Pancreas (tissue), 10 donors: ENCODE measurements around the gene COL6A5. TPM values are rescaled to one million over a fixed set of nuclear protein-coding genes. Genes with fewer than 3 reads are reported as not detected.

ENCODE experiments used
- ATAC-seq, 4 donors: fragments of 200-7000 bp; cut with Tn5 transposase; one replicate each; pipeline versions ENCODE4 v1.8.0 to v1.9.1; 2020; ENCODE audit warnings: mild to moderate bottlenecking in 4 of 4, moderate library complexity in 4 of 4
- DNase-seq, 6 donors: peaks; one replicate each; pipeline ENCODE4 v3.0.0-alpha.2; 2020
- FAIRE-seq: peaks from 2 replicates; lab custom pipeline; 2012; peaks lifted over from hg19 to GRCh38; lab: Jason Lieb, UNC
- H3K27ac ChIP-seq, 4 donors: fragments of 200-600 bp; sonication (generic); 1 replicate in 3 of 4; 2 replicates in 1 of 4; pipeline versions ENCODE4 v1.5.0 to v1.8.0; 2020
- H3K27me3 ChIP-seq, 4 donors: fragments of 200-600 bp; one replicate each; pipeline ENCODE4 v1.8.0; 2021
- H3K36me3 ChIP-seq, 3 donors: fragments of 200-600 bp; sonication (generic) in 1 of 3; one replicate each; pipeline versions ENCODE4 v1.5.0 to v1.8.0; 2020 to 2021
- H3K4me1 ChIP-seq, 3 donors: fragments of 200-600 bp; one replicate each; pipeline ENCODE4 v1.8.0; 2021
- H3K4me3 ChIP-seq, 4 donors: fragments of 200-600 bp; sonication (generic) in 2 of 4; one replicate each; pipeline versions ENCODE4 v1.5.0 to v1.8.0; 2020 to 2021
- H3K9me3 ChIP-seq, 4 donors: fragments of 200-600 bp; one replicate each; pipeline ENCODE4 v1.8.0; 2021
- WGBS, 2 donors: extraction: QIAGEN DNeasy Blood & Tissue Kit; methylation state at CpG; one replicate each; pipeline ENCODE4 v1.1.7; 2013; 5-methylcytosine and 5-hydroxymethylcytosine counted together
- intact Hi-C, 3 donors: fragments of 100-400 bp; cut with DNase I; formaldehyde crosslinking; loops; one replicate each; pipeline versions ENCODE4 v1.11.1 to v1.14.2; 2022
- polyA plus RNA-seq, 2 donors: library from polyadenylated mRNA; stranded (reverse); fragments of 200-250 nt; gene quantifications; one replicate each; pipeline ENCODE4 v1.2.3, GENCODE V29; 2013
- total RNA-seq, 6 donors: library from RNA; stranded (reverse); fragmentation: NEBNext Ultra II Directional in 4 of 6; extraction: Animal tissue kit (Norgen Biotek cat#: 25700) in 4 of 6; gene quantifications; one replicate each; pipeline versions ENCODE4 v1.2.1 to v1.2.4, GENCODE V29; 2021 to 2023
- TF ChIP-seq, protein P1 (sequence below), 4 donors: fragments of 200-600 bp; sonication (generic) in 3 of 4; IDR thresholded peaks; one replicate each; pipeline versions ENCODE4 v1.5.0 to v1.8.0; 2021; ENCODE audit warnings: antibody characterized with exemption in 4 of 4
- donor health status: healthy with polysubstance abuse.
- donor health status: DM: no; HTN: no; CAD: no; lungs with moderate emphysema.
- donor health status: DM: no; HTN: no; CAD: no.
- donor health status: control.
- donor health status: control.
- donor health status: Bipolar disorder and iron deficiency.
- donor health status: DM: yes; HTN: yes; CAD: no.
- donor health status: DM: no; HTN: no; CAD: no.
- donor health status: DM: no; HTN: no; CAD: no.
- donor health status: DM: yes; HTN: yes; CAD: no.

COL6A5 gene
- total and polyA plus RNA-seq, 8 donors, result 0.03 TPM; not detected in 7

DNA sequence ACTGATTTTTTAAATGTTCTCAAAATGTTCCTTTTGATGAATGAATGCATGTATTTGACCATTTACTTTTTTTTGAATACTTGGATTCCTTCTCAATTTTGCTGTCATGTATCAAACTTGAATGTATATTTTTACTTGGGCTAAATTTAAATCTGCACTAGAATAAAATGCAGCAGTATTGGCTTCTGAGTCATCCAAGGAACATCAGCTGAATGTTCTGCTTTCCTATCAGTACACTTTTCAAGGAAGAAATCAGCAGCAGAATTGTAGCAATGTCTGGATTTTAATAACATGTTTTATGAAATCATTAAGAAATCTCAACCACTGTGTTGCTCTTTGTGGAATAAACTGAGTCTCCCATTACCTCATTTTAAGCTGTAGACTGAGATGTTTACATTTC is 114.5 kb downstream of the COL6A5 start:
- Histone ChIP-seq H3K9me3 (no peaks in the 10 kb centered on the region), H3K4me3 (no peak overlapping the region), H3K36me3 (no peaks in the 10 kb centered on the region), H3K27me3 (peaks cover 0 to 3% (median 1%) of the 10 kb centered on the region in 4 donors), H3K27ac (no peak overlapping the region), H3K4me1 (no peaks in the 10 kb centered on the region)
- TF ChIP-seq, protein P1, sequence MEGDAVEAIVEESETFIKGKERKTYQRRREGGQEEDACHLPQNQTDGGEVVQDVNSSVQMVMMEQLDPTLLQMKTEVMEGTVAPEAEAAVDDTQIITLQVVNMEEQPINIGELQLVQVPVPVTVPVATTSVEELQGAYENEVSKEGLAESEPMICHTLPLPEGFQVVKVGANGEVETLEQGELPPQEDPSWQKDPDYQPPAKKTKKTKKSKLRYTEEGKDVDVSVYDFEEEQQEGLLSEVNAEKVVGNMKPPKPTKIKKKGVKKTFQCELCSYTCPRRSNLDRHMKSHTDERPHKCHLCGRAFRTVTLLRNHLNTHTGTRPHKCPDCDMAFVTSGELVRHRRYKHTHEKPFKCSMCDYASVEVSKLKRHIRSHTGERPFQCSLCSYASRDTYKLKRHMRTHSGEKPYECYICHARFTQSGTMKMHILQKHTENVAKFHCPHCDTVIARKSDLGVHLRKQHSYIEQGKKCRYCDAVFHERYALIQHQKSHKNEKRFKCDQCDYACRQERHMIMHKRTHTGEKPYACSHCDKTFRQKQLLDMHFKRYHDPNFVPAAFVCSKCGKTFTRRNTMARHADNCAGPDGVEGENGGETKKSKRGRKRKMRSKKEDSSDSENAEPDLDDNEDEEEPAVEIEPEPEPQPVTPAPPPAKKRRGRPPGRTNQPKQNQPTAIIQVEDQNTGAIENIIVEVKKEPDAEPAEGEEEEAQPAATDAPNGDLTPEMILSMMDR (IDR thresholded peaks at IDR 0.05), result no peak
- intact Hi-C loops, result no loop called here
- FAIRE-seq (no peak), DNase-seq (no peak), ATAC-seq (no peak)

DNA sequence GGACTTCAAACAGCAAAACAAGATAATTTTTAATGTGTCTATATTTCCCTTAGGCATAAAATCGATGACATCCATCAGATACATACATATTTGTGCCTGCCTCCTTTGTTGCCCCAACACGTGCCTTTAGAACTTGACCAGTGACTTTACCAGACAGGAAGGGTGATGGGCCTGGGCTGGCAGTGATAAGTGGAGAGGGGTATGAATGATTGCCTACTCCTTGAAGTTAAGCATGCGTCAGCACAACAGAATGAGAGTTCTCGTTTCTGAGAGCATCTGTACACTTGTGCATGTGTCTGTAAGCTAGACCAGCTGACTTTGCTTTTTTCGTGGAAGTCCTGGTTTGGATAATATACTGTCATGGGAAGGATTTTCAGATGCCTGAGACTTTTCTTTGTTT is 116.6 kb downstream of the COL6A5 start:
- no peak for DNase-seq
- TF ChIP-seq, protein P1 (IDR thresholded peaks at IDR 0.05), result no peak

DNA sequence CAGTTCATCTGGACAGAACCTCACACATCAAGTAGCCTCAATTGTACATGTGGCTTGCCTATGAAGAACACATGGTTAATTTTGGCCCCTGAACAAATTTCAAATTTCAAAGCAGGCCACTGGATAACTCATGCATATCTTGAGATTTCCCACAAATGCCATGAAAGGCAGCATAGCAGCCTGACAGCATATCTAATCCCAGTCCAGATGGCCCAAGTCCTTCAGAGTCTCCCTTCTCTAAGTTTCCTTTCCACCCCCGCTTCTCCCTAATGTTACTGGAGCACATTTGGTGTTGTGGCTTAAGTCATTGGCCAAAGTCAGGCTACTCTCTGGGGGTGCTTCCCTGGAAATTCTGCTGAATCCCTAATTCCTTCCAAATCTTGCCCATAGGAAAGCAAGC is 117.7 kb downstream of the COL6A5 start:
- intact Hi-C loops, result no loop called here
- Histone ChIP-seq H3K36me3 (no peaks in the 10 kb centered on the region), H3K27ac (no peak overlapping the region), H3K4me1 (no peaks in the 10 kb centered on the region), H3K27me3 (peaks cover 0 to 3% (median 0%) of the 10 kb centered on the region in 4 donors), H3K4me3 (no peak overlapping the region), H3K9me3 (no peaks in the 10 kb centered on the region)
- no peak for DNase-seq
- TF ChIP-seq, protein P1 (IDR thresholded peaks at IDR 0.05), result no peak
- no peak for FAIRE-seq
- no peak for ATAC-seq
- WGBS, 2 donors, result 85 to 94% methylated on average over 1 of the region's 1 CpG

More for the DNA sequence above, 116.6 kb downstream of the COL6A5 start:
- intact Hi-C loops, result no loop called here
- no peak for FAIRE-seq
- no peak for ATAC-seq
- no peaks in the 10 kb centered on the region for H3K36me3 ChIP-seq
- no peaks in the 10 kb centered on the region for H3K9me3 ChIP-seq
- H3K27me3 ChIP-seq, result peaks cover 0 to 3% (median 0%) of the 10 kb centered on the region in 4 donors
- 57 to 63% methylated on average over 5 of the region's 5 CpGs for WGBS, 2 donors
- H3K27ac ChIP-seq, result no peak overlapping the region
- H3K4me3 ChIP-seq, result no peak overlapping the region
- no peaks in the 10 kb centered on the region for H3K4me1 ChIP-seq

DNA sequence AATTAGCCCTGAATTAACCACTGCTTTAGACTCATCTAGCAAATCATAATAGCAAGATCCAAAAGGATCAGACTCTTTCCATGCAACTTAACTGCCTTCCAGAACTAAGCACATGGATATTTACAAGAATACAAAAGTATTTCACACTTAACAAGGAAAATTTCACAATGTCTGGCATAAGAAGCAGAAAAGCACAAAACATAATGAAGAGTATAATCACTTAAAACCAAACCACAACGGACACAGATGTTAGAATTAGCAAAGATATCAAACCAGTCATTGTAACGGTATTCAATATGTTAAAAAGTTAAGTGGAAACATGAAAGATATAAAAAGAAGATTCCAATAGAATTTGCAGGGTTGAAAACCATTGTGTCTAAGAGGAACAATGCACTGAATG is 120.0 kb downstream of the COL6A5 start:
- no peak overlapping the region for H3K27ac ChIP-seq
- DNase-seq, result no peak
- no peak for FAIRE-seq
- 49 to 53% methylated on average over 2 of the region's 2 CpGs for WGBS, 2 donors
- no peaks in the 10 kb centered on the region for H3K9me3 ChIP-seq
- intact Hi-C loops, result no loop called here
- no peak for ATAC-seq
- H3K27me3 ChIP-seq, result no peaks in the 10 kb centered on the region
- TF ChIP-seq, protein P1 (IDR thresholded peaks at IDR 0.05), result no peak
- no peaks in the 10 kb centered on the region for H3K36me3 ChIP-seq
- H3K4me3 ChIP-seq, result no peak overlapping the region
- no peaks in the 10 kb centered on the region for H3K4me1 ChIP-seq

DNA sequence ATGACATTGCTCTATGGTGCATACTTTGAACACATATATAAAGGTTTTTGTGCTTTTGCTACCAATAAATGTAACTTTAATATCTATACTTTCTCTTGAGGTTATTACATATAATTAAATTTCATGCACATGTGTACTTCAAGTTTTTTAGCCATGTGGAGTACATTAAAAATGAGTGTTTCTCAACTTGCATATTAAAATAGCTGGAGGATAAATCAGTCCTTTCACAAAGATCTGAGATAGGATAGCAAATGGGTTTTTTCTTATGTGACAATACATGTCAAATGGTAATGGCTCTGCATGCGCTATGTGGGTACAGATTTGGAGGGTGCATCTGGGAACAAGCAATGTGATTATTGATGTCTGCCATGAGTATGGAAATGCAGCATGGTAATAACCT is 122.8 kb downstream of the COL6A5 start:
- TF ChIP-seq, protein P1 (IDR thresholded peaks at IDR 0.05), result no peak
- Histone ChIP-seq H3K4me1 (no peaks in the 10 kb centered on the region), H3K9me3 (no peaks in the 10 kb centered on the region), H3K4me3 (no peak overlapping the region), H3K27me3 (no peaks in the 10 kb centered on the region), H3K36me3 (no peaks in the 10 kb centered on the region), H3K27ac (no peak overlapping the region)
- 93 to 95% methylated on average over 1 of the region's 1 CpG for WGBS, 2 donors
- intact Hi-C loops, result no loop called here
- DNase-seq (no peak), FAIRE-seq (no peak), ATAC-seq (no peak)
